Erythroblast (primary cell): ENCODE data around the gene CDK11B.

Experiments used
- DNase-seq, 2 experiments: peaks; one replicate each; lab custom pipeline; 2025; lab: John Stamatoyannopoulos, UW
- GATA1 ChIP-seq: IDR thresholded peaks from 2 replicates; pipeline ENCODE4 v1.6.1; 2011; ENCODE audit warnings: low read depth, mild to moderate bottlenecking, control low read depth, low read length, moderate library complexity
- POLR2A ChIP-seq: IDR thresholded peaks from 2 replicates; pipeline ENCODE4 v1.6.1; 2011; ENCODE audit warnings: mild to moderate bottlenecking, low read length

CDK11B gene

DNA sequence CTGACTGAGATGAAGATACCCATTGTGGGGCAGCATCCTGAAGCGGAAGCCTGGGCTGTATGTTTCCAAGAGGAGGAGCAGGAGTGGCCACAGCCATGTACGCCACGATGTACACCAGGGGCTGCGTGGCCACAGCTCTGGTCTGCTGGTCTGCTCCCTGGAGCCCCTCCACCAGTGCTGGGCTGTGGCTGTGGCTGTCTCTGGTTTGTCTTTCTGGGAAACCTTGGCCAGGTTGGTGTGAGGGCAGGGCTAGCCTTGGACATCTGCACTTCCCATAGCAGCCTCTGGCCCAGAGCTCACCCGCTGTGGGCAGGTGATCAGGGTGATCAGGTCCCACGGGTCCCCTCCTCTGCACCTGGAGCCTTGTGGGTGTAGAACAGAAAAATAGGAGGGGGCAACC lies 40.9 kb downstream of the CDK11B start:
- DNase-seq = no peak
- no peak for TF ChIP-seq GATA1
- TF ChIP-seq POLR2A = no peak

DNA sequence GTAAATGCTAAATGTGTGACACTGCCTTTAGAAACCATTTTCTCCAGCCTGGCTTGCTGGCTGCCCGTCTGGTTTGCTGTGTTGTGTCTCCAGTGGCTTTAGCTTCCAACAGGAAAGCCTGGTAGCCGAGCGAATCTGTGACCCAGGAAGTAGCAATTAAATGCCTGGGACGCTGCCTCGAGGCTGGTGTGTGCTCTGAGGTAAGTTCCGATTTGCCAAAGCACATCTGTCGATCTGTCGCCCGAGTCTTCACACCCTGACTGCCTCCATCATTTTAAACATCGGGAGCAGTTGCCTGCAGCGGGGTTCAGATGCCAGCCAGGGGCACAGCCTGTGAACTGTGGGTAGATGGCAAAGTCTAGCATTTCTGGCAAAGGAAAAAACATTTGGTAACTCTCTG lies 41.3 kb downstream of the CDK11B start:
- TF ChIP-seq GATA1 = no peak
- TF ChIP-seq POLR2A = no peak
- DNase-seq = no peak

DNA sequence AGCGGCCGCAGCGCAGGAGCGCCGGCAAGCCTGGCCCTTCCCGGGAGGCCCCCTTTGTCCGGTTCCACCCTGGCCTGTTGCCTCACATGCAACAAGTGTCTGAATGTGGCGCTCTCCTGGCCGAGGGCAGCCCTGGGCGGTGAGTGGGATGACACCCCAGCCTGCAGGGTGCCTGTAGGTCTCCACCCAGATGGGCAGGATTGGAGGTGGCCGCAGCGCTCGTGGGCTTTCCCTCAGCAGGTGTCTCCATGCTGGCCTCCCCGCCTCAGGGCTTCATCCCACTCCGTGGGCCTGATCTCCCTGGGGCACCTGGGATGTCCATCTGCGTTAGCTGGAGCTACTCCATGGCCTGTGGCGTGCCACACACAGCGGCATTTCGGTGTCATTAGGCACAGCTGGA lies 42.0 kb downstream of the CDK11B start:
- DNase-seq = no peak
- TF ChIP-seq POLR2A (no peak), GATA1 (no peak)

DNA sequence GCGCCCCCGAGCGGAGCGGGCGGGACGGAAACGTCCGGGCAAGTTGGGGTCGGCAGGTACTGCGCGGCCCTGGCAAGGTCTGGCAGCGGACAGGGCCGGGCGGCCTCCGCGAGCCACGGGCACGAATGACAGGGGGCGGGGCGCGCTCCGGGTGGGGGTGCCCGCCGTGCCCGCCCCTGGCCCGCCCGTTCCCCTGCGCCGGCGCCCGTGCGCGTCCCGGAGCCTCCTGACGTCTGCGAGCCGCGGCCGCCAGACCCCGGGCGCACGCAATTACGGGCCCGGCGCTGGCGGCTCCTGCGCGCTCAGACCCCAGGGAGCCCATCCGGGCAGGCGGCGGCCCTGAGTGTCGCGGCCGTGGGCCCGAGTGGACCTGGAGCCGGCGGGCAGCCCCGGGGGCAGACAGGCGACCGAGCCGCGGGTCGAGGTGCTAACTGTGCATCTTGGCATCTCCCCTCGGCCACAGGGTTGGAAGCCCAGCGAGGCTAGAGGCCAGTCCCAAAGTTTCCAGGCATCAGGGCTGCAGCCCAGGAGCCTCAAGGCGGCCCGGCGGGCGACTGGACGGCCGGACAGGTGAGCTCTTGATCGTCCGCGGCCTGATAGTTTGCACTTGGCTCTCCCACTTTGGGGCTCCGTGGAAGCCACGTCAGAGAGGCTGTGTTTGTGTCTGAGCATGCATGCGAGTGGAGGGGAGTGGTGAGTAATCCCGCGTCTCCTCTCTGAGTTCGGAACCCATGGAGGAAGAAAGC lies 42.6 kb downstream of the CDK11B start:
- DNase-seq = peak; percentile 69 to 77
- TF ChIP-seq POLR2A (no peak), GATA1 (no peak)

DNA sequence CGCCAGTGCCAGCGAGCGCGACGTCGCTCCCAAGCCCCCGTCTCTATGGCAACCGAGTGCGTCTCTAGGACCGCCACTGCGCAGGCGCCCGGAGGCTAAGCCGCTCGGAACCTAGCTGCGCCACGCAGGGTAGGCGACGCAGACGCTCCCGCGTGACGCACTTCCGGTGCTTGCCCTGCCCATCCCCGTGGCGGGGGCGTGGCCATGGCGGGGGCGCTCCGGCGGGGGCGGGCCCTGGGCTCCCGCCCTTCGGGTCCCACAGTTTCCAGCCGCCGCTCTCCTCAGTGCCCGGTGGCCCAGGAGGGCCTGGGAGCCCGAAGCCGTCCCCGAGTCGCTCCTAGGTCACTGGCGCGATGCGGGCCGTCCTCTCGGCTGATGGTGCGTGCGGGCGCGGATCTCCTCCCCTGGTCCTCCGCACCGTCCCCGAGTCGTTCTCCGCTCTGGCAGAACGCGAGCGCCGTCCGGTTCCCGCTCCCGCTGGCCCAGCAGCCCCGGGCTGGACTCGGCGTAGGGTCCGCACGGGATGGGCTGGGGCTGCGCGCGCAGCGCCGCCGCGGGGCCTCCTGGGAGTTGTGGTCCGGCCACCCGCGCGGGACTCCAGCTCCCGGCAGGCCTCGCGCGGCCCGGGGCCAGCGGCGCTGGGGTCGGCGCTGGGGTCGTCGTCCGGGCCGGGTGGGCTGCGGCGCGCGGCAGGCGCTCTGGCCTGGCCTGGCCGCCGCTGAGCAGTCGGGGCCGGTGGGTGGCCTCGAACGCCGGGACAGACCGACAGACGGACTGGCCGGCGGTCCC lies 43.4 kb downstream of the CDK11B start, which contains the start of gene MIB2:
TSS of gene MIB2 (plus strand) at position 245 of the 789 bp plus-strand sequence. CDS start 7,953 bp downstream, outside the sequence.
- DNase-seq = peak; percentile 99
- TF ChIP-seq GATA1 = no peak
- TF ChIP-seq POLR2A = peak; percentile 83

DNA sequence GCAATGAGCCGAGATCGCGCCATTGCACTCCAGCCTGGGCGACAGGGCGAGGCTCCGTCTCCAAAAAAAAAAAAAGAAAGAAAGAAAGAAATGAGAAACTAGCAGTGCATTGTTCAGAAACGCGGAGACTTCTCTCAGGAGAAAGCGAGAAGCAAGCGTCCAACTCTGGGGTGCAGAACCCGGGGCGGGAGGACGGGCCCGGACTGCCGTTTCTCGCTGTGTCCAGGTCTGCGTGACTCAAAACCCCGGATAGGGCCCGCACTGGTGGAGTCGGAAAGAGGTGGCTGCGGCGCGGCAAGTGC lies 43.9 kb downstream of the CDK11B start:
- no peak for TF ChIP-seq POLR2A
- no peak for TF ChIP-seq GATA1
- DNase-seq = no peak

DNA sequence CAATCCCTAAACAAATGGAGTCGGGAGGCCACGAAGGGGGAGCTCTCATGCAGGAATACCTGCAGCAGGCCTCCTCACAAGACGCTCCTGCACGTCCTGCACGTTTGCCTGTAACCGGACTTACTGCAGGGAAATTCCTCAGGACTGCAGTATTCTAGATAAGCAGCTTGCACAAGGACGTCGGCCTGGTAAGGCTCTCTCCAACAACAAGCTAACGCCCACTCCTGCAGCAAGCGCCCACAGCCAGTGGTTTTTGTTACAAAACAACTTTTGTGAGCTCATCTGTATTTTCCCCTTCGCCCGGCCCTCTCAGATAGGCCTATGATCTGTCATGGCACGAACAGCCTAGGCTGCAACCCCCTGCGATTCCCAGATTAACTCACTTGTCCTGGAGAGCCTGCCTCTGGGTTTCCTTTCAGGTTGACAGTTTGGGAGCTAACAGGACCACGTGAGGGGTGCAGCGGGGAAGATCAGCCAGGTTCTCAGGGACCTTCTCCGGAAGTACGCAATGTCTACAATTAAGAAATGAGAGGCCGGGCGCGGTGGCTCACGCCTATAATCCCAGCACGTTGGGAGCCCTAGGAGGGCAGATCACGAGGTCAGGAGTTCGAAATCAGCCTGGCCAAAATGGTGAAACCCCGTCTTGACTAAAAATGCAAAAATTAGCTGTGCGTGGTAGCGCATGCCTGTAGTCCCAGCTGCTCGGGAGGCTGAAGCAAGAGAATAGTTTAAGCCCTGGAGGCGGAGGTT lies 44.4 kb downstream of the CDK11B start:
- peak; percentile 86 to 93 for DNase-seq
- TF ChIP-seq POLR2A (no peak), GATA1 (no peak)

DNA sequence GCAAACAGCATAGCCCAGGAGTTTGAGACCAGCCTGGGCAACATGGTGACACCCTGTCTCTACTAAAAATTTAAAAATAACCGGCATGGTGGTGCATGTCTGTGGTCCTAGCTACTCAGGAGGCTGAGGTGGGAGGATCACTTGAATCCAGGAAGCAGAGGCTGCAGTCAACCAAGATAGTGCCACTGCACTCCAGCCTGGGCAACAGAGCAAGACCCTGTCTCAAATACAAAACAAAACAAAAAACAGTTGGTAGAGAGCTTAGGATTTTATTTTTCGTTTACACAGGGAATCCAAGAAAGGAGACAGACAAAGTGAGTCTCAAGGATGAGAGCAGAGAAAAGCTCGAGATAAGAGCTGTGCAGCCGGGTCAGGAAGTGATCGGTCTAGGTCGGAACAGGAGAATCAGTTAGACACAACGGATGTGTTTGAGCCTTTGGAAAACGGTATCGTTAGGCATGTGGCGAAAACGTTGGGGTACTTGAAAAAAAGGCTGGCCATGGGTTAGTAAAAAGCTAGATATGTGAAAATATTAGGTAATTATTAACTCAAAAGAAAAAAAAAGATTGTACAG lies 45.2 kb downstream of the CDK11B start:
- no peak for DNase-seq
- TF ChIP-seq POLR2A (no peak), GATA1 (no peak)

DNA sequence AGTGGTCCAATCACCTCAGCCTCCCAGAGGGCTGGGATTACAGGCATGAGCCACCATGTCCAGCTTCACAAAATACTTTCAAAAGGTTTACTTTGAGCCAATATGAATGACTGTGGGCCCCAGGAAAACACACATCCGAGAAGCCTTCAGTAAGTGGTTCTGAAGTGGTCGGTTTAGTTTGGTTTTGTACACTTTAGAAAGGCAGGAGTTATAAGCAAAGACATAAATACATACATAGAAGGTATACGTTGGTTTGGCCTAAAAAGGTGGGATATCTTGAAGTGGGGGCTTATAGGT lies 46.8 kb downstream of the CDK11B start:
- TF ChIP-seq POLR2A (no peak), GATA1 (no peak)
- no peak for DNase-seq

DNA sequence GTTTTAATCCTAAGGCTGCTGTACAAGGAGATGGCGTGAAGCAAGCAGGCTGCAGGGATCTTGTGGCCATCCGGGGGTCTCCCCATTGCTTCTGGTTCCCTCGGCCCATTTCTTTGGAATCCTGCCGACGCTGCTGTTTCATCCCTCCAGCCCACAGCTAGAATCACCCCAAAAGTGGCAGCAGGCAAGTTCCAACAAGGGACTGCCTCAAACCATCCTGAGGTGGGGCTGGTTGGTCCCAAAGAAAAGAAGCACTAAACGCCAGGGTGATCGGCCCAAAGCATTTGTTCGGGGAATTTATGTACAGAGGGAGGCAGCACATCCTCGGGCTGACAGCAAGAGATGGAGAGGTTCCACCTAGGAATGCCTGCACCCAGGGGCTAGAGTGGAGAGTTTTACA lies 48.0 kb downstream of the CDK11B start:
- TF ChIP-seq GATA1 = no peak
- no peak for TF ChIP-seq POLR2A
- no peak for DNase-seq

DNA sequence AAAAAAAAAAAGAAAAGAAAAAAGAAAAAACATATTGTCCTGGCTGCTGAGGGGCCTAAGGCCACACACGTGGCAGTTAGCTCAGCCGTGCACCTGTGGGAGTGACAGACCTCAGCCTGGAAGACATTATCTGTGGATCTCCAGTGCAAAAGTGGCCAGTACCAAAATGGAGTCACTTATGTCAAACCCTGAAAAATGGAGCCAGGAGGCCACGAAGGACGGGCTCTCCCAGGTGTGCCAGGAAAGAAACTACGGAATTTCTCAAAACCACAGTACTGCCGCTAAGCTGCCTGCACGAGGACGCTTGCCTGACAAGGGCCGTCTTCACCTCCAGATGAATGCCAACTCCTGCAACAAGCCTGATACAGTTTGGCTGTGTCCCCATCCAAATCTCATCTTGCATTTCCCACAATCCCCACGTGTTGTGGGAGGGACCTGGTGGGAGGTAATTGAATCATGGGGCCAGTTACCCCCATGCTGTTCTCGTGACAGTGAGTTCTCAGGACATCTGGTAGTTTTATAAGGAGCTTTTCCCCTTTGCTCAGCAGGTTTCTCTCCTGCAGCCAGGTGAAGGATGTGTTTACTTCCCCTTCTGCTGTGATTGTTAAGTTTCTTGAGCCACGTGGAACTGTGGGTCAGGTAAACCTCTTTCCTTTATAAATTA lies 48.9 kb downstream of the CDK11B start:
- no peak for DNase-seq
- no peak for TF ChIP-seq POLR2A
- no peak for TF ChIP-seq GATA1

DNA sequence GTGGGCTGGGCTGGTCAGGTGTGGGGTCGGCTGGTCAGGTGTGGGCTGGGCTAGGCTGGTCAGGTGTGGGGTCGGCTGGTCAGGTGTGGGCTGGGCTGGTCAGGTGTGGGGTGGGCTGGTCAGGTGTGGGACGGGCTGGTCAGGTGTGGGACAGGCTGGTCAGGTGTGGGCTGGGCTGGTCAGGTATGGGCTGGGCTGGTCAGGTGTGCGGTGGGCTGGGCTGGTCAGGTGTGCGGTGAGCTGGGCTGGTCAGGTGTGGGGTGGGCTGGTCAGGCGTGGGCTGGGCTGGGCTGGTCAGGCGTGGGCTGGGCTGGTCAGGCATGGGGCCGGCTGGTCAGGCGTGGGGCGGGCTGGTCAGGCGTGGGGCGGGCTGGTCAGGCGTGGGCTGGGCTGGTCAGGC lies 52.6 kb downstream of the CDK11B start:
- no peak for TF ChIP-seq GATA1
- no peak for TF ChIP-seq POLR2A
- no peak for DNase-seq

DNA sequence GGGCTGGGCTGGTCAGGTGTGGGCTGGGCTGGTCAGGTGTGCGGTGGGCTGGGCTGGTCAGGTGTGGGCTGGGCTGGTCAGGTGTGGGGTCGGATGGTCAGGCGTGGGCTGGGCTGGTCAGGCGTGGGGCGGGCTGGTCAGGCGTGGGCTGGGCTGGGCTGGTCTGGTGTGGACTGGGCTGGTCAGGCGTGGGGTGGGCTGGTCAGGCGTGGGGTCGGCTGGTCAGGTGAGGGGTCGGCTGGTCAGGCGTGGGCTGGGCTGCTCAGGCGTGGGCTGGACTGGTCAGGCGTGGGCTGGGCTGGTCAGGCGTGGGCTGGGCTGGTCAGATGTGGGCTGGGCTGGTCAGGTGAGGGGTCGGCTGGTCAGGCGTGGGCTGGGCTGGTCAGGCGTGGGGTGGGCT lies 53.1 kb downstream of the CDK11B start:
- DNase-seq = no peak
- TF ChIP-seq GATA1 = no peak
- TF ChIP-seq POLR2A = no peak

DNA sequence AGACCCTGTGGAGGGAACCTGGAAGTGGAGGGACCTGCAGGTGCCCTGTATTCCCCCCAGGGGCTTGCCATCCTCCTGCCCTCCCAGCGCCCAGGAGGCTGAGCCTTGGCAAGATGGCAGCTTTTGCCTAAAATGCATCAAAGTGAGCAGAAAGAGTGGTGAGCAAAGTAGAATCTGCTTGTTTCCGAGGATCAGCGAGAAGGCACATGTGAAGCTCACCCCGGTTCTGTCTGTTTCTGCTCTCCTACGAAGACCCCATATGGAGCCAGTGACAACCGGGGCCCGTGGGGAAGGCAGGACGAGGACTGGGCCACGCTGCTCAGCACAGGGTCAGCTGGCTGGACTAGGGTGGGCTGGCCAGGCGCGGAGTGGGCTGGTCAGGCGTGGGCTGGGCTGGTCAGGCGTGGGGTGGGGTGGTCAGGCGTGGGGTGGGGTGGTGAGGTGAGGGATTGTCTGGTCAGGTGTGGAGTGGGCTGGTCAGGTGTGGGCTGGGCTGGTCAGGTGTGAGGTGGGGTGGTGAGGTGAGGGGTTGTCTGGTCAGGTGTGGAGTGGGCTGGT lies 53.7 kb downstream of the CDK11B start:
- DNase-seq = peak in 1 of 2 experiments; percentile 34

More for the DNA sequence above, 53.7 kb downstream of the CDK11B start:
- TF ChIP-seq POLR2A (no peak), GATA1 (no peak)
